Smooth muscle cell (in vitro differentiated cells): ENCODE measurements around the gene MTUS2. TPM values are rescaled to one million over a fixed set of nuclear protein-coding genes. Genes with fewer than 3 reads are reported as not detected.
A peak's percentile ranks its signal among the peaks of the same experiment; 100 is the strongest.

ENCODE experiments used
- DNase-seq: peaks from one replicate; lab custom pipeline; 2025; ENCODE audit not compliant: unreplicated experiment; lab: John Stamatoyannopoulos, UW
- H2AFZ ChIP-seq: fragments of 200-600 bp; sonication (generic); 2 replicates; pipeline ENCODE4 v1.6.0; 2016; ENCODE audit warnings: antibody characterized with exemption, low read depth, mild to moderate bottlenecking
- H3F3A ChIP-seq: fragments of 200-600 bp; sonication (generic); 2 replicates; pipeline ENCODE4 v1.6.0; 2017; ENCODE audit warnings: antibody characterized with exemption, low read depth
- H3K27ac ChIP-seq: fragments of 200-600 bp; sonication (generic); 2 replicates; pipeline ENCODE4 v1.5.1; 2016; ENCODE audit warnings: low read depth, mild to moderate bottlenecking
- H3K27me3 ChIP-seq: fragments of 200-600 bp; sonication (generic); 2 replicates; pipeline ENCODE4 v1.6.1; 2016; ENCODE audit warnings: low read depth, mild to moderate bottlenecking
- H3K36me3 ChIP-seq: fragments of 200-600 bp; sonication (generic); 2 replicates; pipeline ENCODE4 v1.5.1; 2016; ENCODE audit warnings: low read depth
- H3K4me1 ChIP-seq: fragments of 200-600 bp; sonication (generic); 2 replicates; pipeline ENCODE4 v1.5.1; 2016; ENCODE audit warnings: low read depth
- H3K4me2 ChIP-seq: fragments of 200-600 bp; sonication (generic); 2 replicates; pipeline ENCODE4 v1.6.0; 2016; ENCODE audit warnings: mild to moderate bottlenecking
- H3K4me3 ChIP-seq: fragments of 200-600 bp; sonication (generic); 2 replicates; pipeline ENCODE4 v1.5.1; 2016; ENCODE audit warnings: mild to moderate bottlenecking
- H3K79me2 ChIP-seq: fragments of 200-600 bp; sonication (generic); 2 replicates; pipeline ENCODE4 v1.6.0; 2016; ENCODE audit warnings: low read depth, mild to moderate bottlenecking
- H3K9ac ChIP-seq: fragments of 200-600 bp; sonication (generic); 2 replicates; pipeline ENCODE4 v1.6.0; 2016; ENCODE audit warnings: low read depth
- H3K9me3 ChIP-seq: fragments of 200-600 bp; sonication (generic); replicated peaks from 2 replicates; pipeline ENCODE4 v1.5.1; 2016; ENCODE audit warnings: low read depth
- H4K20me1 ChIP-seq: fragments of 200-600 bp; sonication (generic); 2 replicates; pipeline ENCODE4 v1.6.0; 2016; ENCODE audit warnings: low read depth
- CTCF ChIP-seq: fragments of 200-600 bp; sonication (generic); IDR thresholded peaks from 2 replicates; pipeline ENCODE4 v1.5.1; 2017; ENCODE audit warnings: borderline replicate concordance, mild to moderate bottlenecking, antibody characterized with exemption; ENCODE audit not compliant: insufficient read depth, poor library complexity, severe bottlenecking
- WGBS: methylation state at CpG from one replicate; pipeline ENCODE4 v1.1.7; 2016; ENCODE audit warnings: low lambda C conversion rate; 5-methylcytosine and 5-hydroxymethylcytosine counted together
- polyA plus RNA-seq: library from polyadenylated mRNA; unstranded; fragments of >200 nt; fragmentation: Nextera tagmentation; extraction: Ambion mirVana; gene quantifications from 2 replicates; pipeline ENCODE4 v1.2.1, GENCODE V29; 2016
- total RNA-seq: library from RNA; depleted of rRNA; stranded (reverse); fragments of >200 nt; gene quantifications from 2 replicates; pipeline ENCODE4 v1.2.3, GENCODE V29; 2014

The MTUS2 gene
- total and polyA plus RNA-seq, 2 experiments from 2014 or later = 0.06 to 0.63 TPM

GRCh38 chr13:29505511-29505910, 685.4 kb downstream of the MTUS2 start:
- DNase-seq = no peak
- no peaks in the 10 kb centered on the region for H3K36me3 ChIP-seq
- no peaks in the 10 kb centered on the region for H3K4me1 ChIP-seq
- no peaks in the 10 kb centered on the region for H3F3A ChIP-seq
- 84% methylated on average over 17 of the region's 17 CpGs for WGBS
- H3K9me3 ChIP-seq = no peaks in the 10 kb centered on the region
- H3K27ac ChIP-seq = no peak overlapping the region
- no peak overlapping the region for H3K4me2 ChIP-seq
- H3K27me3 ChIP-seq = no peaks in the 10 kb centered on the region
- no peak for TF ChIP-seq CTCF
- H3K4me3 ChIP-seq = no peak overlapping the region
- no peak overlapping the region for H2AFZ ChIP-seq
- H3K79me2 ChIP-seq = no peaks in the 10 kb centered on the region
- no peak overlapping the region for H3K9ac ChIP-seq
- peaks cover 4% of the 10 kb centered on the region for H4K20me1 ChIP-seq

DNA sequence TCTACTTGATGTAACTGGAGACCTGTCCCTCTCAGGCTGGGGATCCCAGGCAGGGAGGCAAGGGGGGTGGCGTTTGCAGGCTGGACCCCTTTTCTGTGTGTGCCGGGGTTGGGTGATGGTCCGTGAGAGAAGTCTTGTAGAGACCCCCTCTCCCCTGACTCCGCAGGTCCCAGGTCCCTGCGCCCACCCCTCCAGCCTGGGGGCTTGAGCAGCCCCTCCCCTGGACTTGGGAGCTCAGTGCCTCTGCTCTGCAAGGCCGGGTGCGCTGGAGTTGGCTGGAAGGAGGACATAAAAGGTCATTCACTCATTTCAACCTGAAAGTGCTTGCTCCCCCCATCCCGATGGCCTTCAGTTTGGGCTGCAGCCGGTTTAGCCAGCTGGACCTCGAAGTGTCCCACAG, 685.8 kb downstream of the MTUS2 start:
- H3K4me3 ChIP-seq = no peak overlapping the region
- H2AFZ ChIP-seq = no peak overlapping the region
- H3K4me1 ChIP-seq = no peaks in the 10 kb centered on the region
- no peak overlapping the region for H3K27ac ChIP-seq
- no peak overlapping the region for H3K4me2 ChIP-seq
- no peaks in the 10 kb centered on the region for H3K79me2 ChIP-seq
- H3K9me3 ChIP-seq = no peaks in the 10 kb centered on the region
- H3F3A ChIP-seq = no peaks in the 10 kb centered on the region
- no peaks in the 10 kb centered on the region for H3K36me3 ChIP-seq
- no peak for DNase-seq
- peaks cover 4% of the 10 kb centered on the region for H4K20me1 ChIP-seq
- WGBS = 95% methylated on average over 10 of the region's 10 CpGs
- no peak overlapping the region for H3K9ac ChIP-seq
- no peak for TF ChIP-seq CTCF
- H3K27me3 ChIP-seq = no peaks in the 10 kb centered on the region

- H3F3A ChIP-seq = no peaks in the 10 kb centered on the region
- H4K20me1 ChIP-seq = peaks cover 4% of the 10 kb centered on the region
- H2AFZ ChIP-seq = no peak overlapping the region
- H3K36me3 ChIP-seq = no peaks in the 10 kb centered on the region
- H3K9me3 ChIP-seq = no peaks in the 10 kb centered on the region
- WGBS = 89% methylated on average over 14 of the region's 14 CpGs
- no peaks in the 10 kb centered on the region for H3K79me2 ChIP-seq
- no peak for TF ChIP-seq CTCF
- H3K27ac ChIP-seq = no peak overlapping the region
- H3K4me3 ChIP-seq = no peak overlapping the region
- H3K4me1 ChIP-seq = no peaks in the 10 kb centered on the region
- no peak overlapping the region for H3K4me2 ChIP-seq
- no peaks in the 10 kb centered on the region for H3K27me3 ChIP-seq
- no peak for DNase-seq
- no peak overlapping the region for H3K9ac ChIP-seq
These were observed 687.2 kb downstream of the MTUS2 start for GRCh38 chr13:29507356-29507755.

DNA sequence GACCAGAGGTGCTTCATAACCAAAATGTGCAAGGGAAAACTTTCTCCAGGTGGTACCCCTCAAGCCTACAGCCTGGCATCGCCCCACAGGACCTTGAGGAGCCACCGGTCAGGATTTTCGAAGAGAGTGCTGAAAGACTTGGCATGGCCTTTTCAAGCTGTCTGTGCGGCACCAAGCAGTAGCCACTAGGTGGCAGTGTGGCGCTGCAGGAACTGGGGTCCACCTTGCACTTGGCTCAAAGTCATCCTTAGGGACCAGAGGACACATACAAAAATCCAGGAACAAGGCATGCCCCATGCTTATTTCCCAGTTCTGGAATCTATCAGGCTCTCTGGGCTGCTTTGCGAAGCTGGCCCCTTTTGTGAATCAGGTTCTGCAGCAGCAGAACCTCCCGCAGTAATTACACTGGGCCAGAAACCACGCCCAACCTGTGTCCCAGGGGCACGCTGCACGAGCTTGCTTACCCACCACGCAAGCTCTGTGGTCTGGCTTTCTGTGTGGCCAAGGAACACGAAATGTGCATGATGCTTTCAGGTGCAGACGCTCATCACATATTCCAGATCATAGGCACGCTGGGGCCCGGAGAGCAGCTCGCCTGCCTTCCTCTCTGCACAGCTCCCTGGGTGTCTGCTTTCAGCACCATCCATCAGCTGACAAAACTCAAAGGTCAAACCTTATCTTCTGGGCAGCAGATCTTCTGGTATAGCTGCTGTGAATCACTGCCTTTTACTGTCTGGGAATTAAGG, 688.2 kb downstream of the MTUS2 start:
- Histone ChIP-seq H4K20me1 (peaks cover 4% of the 10 kb centered on the region), H3K9me3 (no peaks in the 10 kb centered on the region), H2AFZ (no peak overlapping the region), H3K4me3 (no peak overlapping the region), H3K79me2 (no peaks in the 10 kb centered on the region), H3K4me2 (peak overlapping the region; percentile 23), H3K4me1 (no peaks in the 10 kb centered on the region), H3K9ac (no peak overlapping the region), H3K27me3 (no peaks in the 10 kb centered on the region), H3K36me3 (no peaks in the 10 kb centered on the region), H3F3A (no peaks in the 10 kb centered on the region), H3K27ac (peak overlapping the region; percentile 18)
- peak; percentile 95 for TF ChIP-seq CTCF
- DNase-seq = peak; percentile 59
- WGBS = 27% methylated on average over 16 of the region's 16 CpGs
